PFSK-1 (cell line): ENCODE measurements around the gene CENPB.

ENCODE experiments used
- FOXP2 ChIP-seq: optimal IDR thresholded peaks from 2 replicates; pipeline ENCODE3; 2011; ENCODE audit warnings: borderline replicate concordance, control low read depth, inconsistent platforms; ENCODE audit not compliant: insufficient read depth; ENCODE audit errors: extremely low read length, extremely low read depth
- POLR2AphosphoS5 ChIP-seq: IDR thresholded peaks from 2 replicates; pipeline ENCODE4 v1.6.1; 2012; ENCODE audit warnings: low read depth, mild to moderate bottlenecking, control low read depth, low read length, moderate library complexity
- REST ChIP-seq, 2 experiments: IDR thresholded peaks; 2 replicates each; pipeline versions ENCODE4 v1.6.1 to v1.8.0; 2011 to 2012; ENCODE audit warnings: low read depth in 2 of 2, low read length in 2 of 2, control low read depth in 1 of 2, inconsistent platforms in 1 of 2, mild to moderate bottlenecking in 1 of 2, moderate library complexity in 1 of 2; ENCODE audit not compliant: insufficient read depth in 1 of 2
- SIN3A ChIP-seq: IDR thresholded peaks from 2 replicates; pipeline ENCODE4 v1.6.1; 2012; ENCODE audit warnings: mild to moderate bottlenecking, low read length, moderate library complexity, borderline replicate concordance; ENCODE audit not compliant: insufficient read depth
- TAF1 ChIP-seq: IDR thresholded peaks from 2 replicates; pipeline ENCODE4 v1.6.1; 2012; ENCODE audit warnings: low read length, control low read depth, borderline replicate concordance; ENCODE audit not compliant: insufficient read depth

Gene CENPB

DNA sequence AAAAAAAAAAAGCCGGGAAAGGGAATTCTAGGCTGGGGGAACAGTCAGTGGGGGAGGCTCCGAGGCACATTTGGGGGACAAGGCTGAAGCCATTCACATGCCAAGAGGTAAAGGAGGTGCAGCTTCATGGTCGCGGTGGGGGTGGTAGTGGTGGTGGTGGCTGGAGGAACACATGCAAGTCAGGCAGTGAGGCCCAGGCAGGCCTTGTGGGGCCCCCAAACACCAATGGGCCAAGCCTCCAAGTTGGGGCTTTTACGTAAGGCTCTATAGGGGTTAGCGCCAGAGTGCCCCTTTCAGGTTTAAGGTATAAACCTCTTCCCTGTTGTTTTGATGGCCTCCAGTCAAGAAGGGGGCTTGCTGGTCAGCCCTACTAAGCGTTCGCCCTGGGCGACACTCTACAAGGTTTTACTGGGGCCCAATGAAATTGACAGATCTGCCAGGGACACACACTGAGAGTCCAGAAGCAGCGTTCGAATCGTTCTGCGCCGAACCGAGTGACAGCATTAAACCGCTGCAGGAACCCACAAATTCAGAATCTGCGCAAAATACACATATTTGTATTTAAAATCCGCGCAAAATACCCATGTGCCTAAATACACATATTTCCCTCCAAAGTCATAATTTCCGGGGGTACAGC is 33.0 kb upstream of the CENPB start:
- TF ChIP-seq FOXP2 = no peak
- no peak for TF ChIP-seq TAF1
- no peak for TF ChIP-seq SIN3A
- TF ChIP-seq REST (IDR thresholded peaks at IDR 0.05; ENCODE audit: insufficient read depth in 1 of 2, low read depth in 2 of 2, low read length in 2 of 2) = no peak
- no peak for TF ChIP-seq POLR2AphosphoS5

GRCh38 chr20:3818155-3819151 is 31.9 kb upstream of the CENPB start:
- TF ChIP-seq REST (IDR thresholded peaks at IDR 0.05; ENCODE audit: insufficient read depth in 1 of 2, low read depth in 2 of 2, low read length in 2 of 2) (peak; percentile 35 to 75; a peak in 2 of 4 replicates), POLR2AphosphoS5 (no peak), TAF1 (no peak)

GRCh38 chr20:3815703-3816315 is 29.3 kb upstream of the CENPB start:
- TF ChIP-seq REST (IDR thresholded peaks at IDR 0.05; ENCODE audit: insufficient read depth in 1 of 2, low read depth in 2 of 2, low read length in 2 of 2) (no peak), FOXP2 (no peak)

DNA sequence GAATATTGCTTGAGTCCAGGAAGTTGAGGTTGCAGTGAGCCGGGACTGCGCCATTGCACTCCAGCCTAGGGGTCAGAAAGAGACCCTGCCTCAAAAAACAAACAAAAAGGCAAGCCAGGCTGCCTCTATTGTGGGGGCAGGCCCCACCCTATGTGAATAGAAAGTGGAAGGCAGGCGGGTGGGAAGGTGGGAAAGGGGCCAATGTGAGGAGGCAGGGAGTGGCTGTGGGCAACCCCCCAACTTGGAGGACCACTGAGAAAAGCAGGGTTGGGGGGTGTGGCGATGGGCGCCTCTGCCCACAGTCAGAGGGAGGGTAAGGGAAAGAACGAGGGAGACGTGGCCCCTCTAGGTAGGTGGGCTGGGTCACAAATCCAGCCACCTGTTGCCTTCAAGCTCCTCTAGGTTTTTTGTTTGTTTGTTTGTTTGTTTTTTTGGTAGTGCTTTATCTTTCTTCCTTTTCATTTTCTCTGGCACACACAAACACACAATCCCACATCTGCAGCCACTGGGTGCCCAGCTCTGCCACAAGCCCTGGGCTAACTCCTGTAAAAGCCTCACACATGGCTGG is 28.5 kb upstream of the CENPB start:
- TF ChIP-seq POLR2AphosphoS5 (no peak), REST (IDR thresholded peaks at IDR 0.05; ENCODE audit: insufficient read depth in 1 of 2, low read depth in 2 of 2, low read length in 2 of 2) (no peak), SIN3A (no peak), TAF1 (no peak), FOXP2 (no peak)
